CD4-positive, alpha-beta T cell treated with Interleukin-6 for 4 hours (primary cell): ENCODE data around the gene NCKAP5.
"Not testable (repeated sequence)": the region's sequence is repeated elsewhere in the genome, so short reads cannot be mapped to it uniquely, and the experiment has no call there.

ENCODE experiments used
- DNase-seq: peaks from one replicate; pipeline ENCODE4 v3.0.0-alpha.2; 2020; ENCODE audit warnings: mixed read lengths

The NCKAP5 gene

GRCh38 chr2:133249362-133249761, 318.9 kb downstream of the NCKAP5 start:
- no peak for DNase-seq

- DNase-seq: no peak
Observed at GRCh38 chr2:133248264-133248663, 320.0 kb downstream of the NCKAP5 start.

- DNase-seq: no peak
Observed at GRCh38 chr2:133247631-133248030, 320.6 kb downstream of the NCKAP5 start.

GRCh38 chr2:133241224-133241571, 327.1 kb downstream of the NCKAP5 start:
- no peak for DNase-seq

- DNase-seq: no peak
Observed at GRCh38 chr2:133240491-133241223, 327.6 kb downstream of the NCKAP5 start.

- no peak for DNase-seq
Observed at GRCh38 chr2:133235968-133236367, 332.3 kb downstream of the NCKAP5 start.

- no peak for DNase-seq
Observed at GRCh38 chr2:133232556-133232955, 335.7 kb downstream of the NCKAP5 start.

GRCh38 chr2:133231264-133231663, 337.0 kb downstream of the NCKAP5 start:
- no peak for DNase-seq

- DNase-seq: no peak
Observed at GRCh38 chr2:133229974-133230373, 338.3 kb downstream of the NCKAP5 start.

GRCh38 chr2:133223226-133223625, 345.0 kb downstream of the NCKAP5 start:
- DNase-seq: no peak

GRCh38 chr2:133221398-133221797, 346.9 kb downstream of the NCKAP5 start:
- DNase-seq: no peak

- DNase-seq: no peak
Observed at GRCh38 chr2:133218204-133218603, 350.1 kb downstream of the NCKAP5 start.

- DNase-seq: no peak
Observed at GRCh38 chr2:133215477-133215876, 352.8 kb downstream of the NCKAP5 start.

GRCh38 chr2:133213651-133214050, 354.6 kb downstream of the NCKAP5 start:
- DNase-seq: no peak

- no peak for DNase-seq
Observed at GRCh38 chr2:133209325-133209724, 358.9 kb downstream of the NCKAP5 start.

GRCh38 chr2:133206666-133207065, 361.6 kb downstream of the NCKAP5 start:
- DNase-seq: not testable (repeated sequence)

GRCh38 chr2:133204421-133204820, 363.8 kb downstream of the NCKAP5 start:
- DNase-seq: no peak

- no peak for DNase-seq
Observed at GRCh38 chr2:133200684-133201421, 367.4 kb downstream of the NCKAP5 start.

GRCh38 chr2:133198678-133199077, 369.6 kb downstream of the NCKAP5 start:
- DNase-seq: no peak

GRCh38 chr2:133197156-133197555, 371.1 kb downstream of the NCKAP5 start:
- no peak for DNase-seq

GRCh38 chr2:133194777-133195335, 373.4 kb downstream of the NCKAP5 start:
- no peak for DNase-seq

GRCh38 chr2:133194362-133194655, 374.0 kb downstream of the NCKAP5 start:
- DNase-seq: no peak

GRCh38 chr2:133193544-133194361, 374.5 kb downstream of the NCKAP5 start:
- no peak for DNase-seq

- no peak for DNase-seq
Observed at GRCh38 chr2:133192028-133192427, 376.2 kb downstream of the NCKAP5 start.
